NOMO-1 (cell line): ENCODE results near the gene PISD.

Experiments
- DNase-seq, 2 experiments: peaks; one replicate each; lab custom pipeline; 2025; ENCODE audit not compliant: unreplicated experiment in 2 of 2; lab: John Stamatoyannopoulos, UW

Gene PISD

DNA sequence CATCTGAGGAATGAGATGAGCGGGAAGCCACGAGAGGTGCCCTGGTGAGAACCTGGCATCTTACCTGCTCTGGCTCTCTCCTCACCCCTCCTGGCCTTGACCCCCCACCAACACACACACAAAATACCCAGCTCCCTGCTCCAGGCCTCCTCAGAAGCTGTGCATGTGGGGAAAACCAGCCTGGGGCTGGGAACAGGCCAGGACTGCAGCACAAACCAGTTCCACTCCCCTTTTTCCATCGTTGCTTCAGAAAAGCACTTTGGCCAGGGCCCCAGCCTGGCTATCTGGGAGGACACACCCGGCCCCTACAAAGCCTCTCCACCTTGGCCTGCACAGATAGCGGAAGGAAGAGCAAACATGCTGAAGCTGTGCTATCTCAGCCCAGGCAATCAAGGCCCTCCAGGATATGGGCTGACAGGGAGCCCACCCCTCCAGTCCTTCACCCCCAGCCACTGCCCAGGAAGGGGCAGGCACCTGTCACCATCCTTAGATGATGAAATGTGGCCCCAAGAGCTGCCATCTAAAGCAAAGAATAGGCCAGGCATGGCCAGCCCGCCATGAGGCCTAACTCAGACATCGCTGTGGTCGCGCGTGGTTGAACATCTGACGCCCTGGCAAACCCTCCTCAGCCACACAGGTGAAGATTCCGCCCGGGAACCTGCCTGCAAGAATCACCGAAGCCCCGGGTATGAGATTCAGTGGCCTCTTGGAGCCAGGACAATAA is 35.4 kb downstream of the PISD start:
- DNase-seq: no peak

- no peak for DNase-seq
These were observed 36.2 kb downstream of the PISD start for GRCh38 chr22:31625661-31626426.

- no peak for DNase-seq
These were observed 36.8 kb downstream of the PISD start for GRCh38 chr22:31625257-31625640.

DNA sequence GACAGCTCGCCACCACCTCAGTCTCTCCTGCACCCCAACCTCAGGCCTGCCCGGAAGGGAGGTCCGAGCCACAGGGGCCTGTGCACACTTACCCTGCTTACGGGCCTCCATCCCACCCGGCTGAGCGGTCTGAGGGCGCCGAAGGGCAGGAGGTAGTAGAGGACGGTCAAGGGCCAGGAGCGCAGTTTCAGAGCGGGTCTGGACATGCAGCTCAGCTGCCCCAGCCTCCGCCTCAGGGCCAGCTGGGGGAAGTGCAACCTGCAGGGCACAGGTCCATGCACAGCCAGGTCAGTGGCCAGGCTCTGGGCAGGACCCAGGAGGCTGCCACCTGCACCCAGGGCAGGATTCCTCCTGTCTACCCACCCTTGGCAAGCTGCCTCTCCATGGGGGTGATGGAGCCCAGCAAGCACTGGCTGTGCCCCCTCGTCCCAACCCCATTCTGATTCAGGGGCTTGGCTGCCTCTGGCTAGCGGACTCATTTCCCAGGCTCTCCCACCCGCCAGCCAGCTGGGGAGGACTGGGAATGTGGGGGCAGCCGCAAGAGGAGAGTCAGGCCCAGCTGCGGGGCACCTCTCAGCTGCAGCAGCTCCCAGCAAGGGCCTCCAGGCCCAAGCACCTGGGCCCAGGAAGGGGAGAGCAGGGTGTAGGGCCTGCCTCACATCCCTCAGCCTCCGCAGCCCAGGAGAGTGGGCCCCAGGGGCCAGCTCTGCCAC is 38.3 kb downstream of the PISD start:
- DNase-seq: no peak

DNA sequence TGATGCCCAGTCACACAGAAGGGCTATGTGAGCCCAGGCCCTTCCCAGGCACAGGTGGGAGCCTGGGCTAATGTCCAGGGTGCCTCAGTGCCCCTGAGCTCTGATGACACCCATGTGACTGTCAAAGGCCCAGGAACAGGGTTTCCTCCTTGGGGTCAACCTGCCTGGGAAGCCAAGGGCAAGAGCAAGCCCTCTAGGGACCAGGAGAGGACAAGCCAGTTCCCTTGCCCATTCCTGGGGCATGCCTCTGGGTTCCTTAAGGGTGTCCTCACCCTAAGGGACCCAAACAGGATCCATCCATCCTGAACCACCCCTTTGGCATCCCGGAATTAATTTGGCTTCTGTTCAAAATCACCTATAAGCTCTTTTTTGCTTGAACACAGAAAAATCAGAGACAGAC is 39.0 kb downstream of the PISD start:
- DNase-seq: no peak

DNA sequence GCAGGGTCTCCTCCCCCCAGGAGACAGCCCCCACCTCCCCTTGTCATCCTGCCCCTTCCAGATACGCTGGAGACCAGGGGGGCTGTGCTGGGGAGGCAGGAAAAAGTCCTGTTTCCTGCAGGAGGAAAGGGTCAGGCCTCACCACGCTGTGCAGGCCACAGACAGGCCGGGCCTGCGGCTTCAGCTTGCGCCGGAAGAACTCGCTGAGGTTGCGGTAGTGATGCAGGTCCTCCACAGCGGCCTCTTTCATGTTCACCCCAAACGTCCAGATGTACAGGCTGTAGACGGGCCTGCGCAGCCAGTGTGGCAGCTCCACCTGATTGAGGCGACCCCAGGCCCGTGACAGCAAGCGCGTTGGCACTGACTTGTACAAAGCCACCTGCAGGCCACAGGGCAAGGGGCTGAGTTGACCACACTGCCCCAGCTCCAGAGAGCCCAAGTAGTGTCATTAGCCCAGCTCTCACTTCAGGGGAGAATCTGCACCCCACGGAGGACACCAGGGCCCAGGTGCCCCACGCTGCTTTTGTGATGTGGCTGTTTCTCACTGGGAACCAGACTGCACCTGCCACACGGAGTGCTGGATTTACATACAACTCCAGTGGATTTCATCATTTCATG is 40.4 kb downstream of the PISD start:
- no peak for DNase-seq

- DNase-seq: no peak
These were observed 41.1 kb downstream of the PISD start for GRCh38 chr22:31620756-31621480.

DNA sequence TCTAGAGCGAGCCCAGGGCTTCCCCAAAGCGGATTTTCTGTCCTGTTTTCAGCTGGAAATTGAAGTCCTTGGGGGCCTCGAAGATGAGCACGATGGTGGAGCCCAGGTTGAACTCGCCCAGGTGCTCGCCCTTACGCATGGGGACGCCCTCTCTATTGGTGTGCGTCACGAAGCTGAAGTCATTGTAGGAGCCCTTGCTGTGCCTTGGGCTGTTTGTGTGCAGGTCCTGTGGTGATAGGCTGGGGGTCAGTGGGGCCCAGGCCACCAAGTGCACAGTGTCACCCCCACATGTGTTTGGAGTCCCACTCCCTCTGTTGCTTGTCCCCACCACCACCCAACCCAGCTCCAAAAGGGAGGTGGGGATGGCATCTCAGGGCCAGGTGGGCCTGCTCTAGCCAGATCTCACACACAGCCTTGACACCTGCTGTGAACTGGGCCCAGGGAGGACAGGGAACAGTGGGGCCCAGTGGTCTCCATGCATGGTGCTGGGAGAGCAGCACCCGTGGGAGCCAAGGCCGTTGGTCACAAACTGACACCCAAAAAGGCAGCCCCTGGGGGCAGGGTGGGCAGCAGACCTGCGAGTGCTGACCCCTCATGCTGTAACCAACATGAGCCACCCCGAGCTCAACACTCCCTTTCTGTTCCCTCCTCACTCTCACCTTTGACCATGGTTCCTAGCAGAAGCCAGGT is 42.3 kb downstream of the PISD start:
- DNase-seq: no peak

DNA sequence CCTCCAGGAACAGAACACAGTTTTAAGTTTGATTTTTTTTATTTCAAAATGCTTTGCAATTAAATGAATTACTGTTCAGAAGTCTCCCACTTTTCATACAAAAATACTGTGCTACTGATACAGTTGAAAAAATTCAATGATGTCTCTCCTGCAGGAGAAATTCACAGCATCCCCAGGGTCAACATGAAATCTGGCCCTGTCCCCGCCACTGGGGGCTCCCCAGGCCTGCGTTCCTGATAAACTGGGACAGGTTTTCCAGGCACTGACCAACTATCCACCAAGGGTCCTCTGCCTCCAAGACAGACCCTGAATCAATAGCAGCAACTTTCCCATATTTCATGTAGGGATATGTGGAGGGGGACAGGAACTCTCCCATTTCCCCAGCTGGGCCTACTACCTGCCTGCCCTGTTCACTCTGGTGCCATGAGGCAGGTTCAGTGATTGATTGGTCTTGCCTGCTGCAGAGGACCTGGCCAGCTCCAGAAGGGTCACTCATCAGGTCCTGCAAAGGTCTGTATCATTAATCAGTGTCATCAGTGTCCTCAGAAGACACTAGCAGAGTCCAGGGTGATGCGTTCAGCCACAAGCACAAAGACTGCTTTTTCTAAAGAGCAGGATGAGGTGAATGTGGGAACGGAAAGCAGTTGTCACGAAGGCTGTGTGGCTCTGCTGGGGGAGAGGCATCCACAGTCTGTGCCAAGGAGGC is 43.4 kb downstream of the PISD start:
- no peak for DNase-seq

GRCh38 chr22:31618057-31618456 is 44.0 kb downstream of the PISD start:
- DNase-seq: no peak

DNA sequence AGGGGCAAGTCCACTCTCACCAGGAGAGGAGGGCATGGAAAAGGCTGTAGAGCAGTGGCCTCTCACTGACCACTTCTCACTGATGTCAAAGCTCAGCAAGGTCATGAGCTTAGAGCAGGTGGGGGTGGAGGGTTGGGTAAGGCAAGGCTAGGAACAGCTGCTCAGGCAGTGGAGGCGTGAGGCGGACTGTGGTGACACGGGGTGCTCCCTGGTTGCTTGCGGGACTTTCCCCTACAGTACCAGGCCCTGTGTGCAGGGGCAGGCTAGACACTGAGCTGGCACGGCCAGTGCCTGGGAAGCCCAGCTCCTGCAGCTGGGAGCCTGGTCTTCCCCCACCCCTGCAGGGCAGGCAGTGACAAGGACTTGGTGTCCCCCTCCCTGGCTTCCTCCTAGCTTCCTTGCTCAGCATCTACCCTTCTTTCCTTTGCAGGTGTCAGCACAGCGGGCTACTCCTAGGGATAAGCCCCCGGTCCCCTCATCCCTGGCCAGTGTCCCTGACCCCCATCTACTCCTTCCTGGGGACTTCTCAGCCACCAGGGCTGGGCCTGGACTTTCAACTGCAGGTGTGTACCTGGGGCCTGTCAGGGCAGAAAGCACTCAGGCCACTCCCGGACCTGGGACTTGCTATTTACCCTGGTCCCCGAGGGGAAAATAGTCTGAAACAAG is 45.6 kb downstream of the PISD start:
- no peak for DNase-seq

GRCh38 chr22:31615940-31616314 is 46.1 kb downstream of the PISD start:
- DNase-seq: no peak

DNA sequence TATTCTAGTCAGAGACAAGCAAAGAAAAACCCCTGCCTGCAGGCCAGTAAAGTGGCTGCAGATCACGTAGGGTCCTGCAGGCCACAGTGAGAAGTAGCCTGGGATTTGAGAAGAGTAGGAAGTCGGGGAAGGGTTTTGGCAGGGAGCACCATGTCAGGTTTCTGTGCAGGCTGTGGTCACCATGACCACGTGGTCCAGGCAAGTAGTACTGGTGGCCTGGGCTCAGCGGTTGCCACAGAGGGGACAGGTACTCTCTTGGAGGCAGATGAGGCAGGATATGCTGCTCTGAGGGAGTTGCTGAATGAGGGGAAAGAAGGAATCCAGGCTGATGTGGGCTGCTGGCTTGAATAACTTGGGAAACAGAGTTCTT is 46.5 kb downstream of the PISD start:
- DNase-seq: no peak

GRCh38 chr22:31614781-31615490 is 47.1 kb downstream of the PISD start:
- DNase-seq: no peak

DNA sequence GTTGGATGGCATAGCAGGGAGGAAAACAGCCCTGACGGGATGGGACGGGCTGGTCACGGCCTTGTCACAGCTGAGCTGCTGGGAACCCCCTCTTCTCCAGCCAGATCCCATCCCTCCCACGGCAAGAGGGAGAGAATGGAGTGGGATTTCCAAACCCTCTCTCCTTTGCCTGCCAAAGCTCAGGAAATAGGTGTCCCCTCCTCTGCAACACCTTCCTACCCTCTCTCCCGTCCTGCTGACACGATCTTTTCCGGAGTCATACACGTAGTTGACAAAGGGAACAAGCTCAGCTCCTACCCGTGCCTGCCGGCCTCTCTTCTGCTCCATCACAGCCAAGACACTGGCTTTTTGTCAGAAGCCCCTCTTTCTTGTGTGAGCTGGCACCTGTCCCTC is 48.1 kb downstream of the PISD start:
- no peak for DNase-seq

DNA sequence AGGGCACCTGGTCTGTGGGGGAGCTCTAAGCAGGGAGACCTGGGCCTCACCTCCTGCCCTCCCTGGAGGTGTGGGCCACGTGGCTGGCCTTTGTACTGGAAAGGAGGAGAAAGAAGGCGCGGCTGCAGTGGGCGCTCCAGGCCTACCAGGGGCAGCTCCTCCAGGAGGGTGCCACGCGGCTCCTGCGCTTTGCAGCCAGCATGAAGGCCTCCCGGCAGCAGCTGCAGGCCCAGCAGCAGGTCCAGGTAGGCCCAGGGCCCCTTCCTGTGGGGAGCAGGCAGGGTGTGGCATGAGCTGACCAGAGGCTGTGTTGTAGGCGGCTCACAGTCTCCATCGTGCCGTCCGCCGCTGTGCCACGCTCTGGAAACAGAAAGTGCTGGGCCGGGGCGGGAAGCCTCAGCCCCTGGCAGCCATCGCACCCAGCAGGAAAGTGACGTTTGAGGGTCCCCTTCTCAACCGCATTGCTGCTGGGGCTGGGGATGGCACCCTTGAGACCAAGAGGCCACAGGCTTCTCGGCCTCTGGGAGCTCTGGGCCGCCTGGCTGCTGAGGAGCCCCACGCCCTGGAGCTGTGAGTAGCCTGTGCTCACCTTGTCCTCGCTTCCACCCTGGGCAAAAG is 48.6 kb downstream of the PISD start:
- DNase-seq: no peak

GRCh38 chr22:31612891-31613285 is 49.1 kb downstream of the PISD start:
- no peak for DNase-seq
